Activated T-helper 1 cell treated with anti-CD3 and anti-CD28 coated beads, Interleukin-12 subunit alpha, Interleukin-12 subunit beta, Interleukin-2, Interleukin-4 antibody, amounts not matched to agents 30 ng/mL and 10 ng/mL and 1 ng/mL, durations not matched to agents 14 hours and 24 hours and 36 hours (primary cell): ENCODE measurements around the gene FSTL3. TPM values are rescaled to one million over a fixed set of nuclear protein-coding genes. Genes with fewer than 3 reads are reported as not detected.

Source experiments
- DNase-seq: peaks from one replicate; pipeline ENCODE4 v3.0.0; 2021; ENCODE audit warnings: low spot score
- H3K27ac Mint-ChIP-seq: one replicate; pipeline ENCODE4 v1.8.0; 2021; ENCODE audit warnings: mild to moderate bottlenecking, mixed read lengths
- H3K27me3 Mint-ChIP-seq: one replicate; pipeline ENCODE4 v1.8.0; 2022; ENCODE audit warnings: mild to moderate bottlenecking, moderate library complexity, mixed read lengths; ENCODE audit not compliant: insufficient read depth
- H3K36me3 Mint-ChIP-seq: one replicate; pipeline ENCODE4 v1.8.0; 2021; ENCODE audit warnings: low read depth, mixed read lengths
- H3K4me1 Mint-ChIP-seq: one replicate; pipeline ENCODE4 v1.8.0; 2021; ENCODE audit warnings: low read depth, mixed read lengths
- H3K4me3 Mint-ChIP-seq: one replicate; pipeline ENCODE4 v1.8.0; 2021; ENCODE audit warnings: mild to moderate bottlenecking, moderate library complexity, mixed read lengths
- H3K9me3 Mint-ChIP-seq: one replicate; pipeline ENCODE4 v1.8.0; 2021; ENCODE audit warnings: mixed read lengths
- intact Hi-C: fragments of 100-400 bp; cut with micrococcal nuclease; formaldehyde crosslinking; loops from one replicate; pipeline ENCODE4 v1.15.1; 2024
- total RNA-seq: library from RNA; stranded (reverse); gene quantifications from 2 replicates; pipeline ENCODE4 v1.2.3, GENCODE V29; 2022

The FSTL3 gene
- total RNA-seq, 1 donor from 2014 or later: 5.6 TPM

DNA sequence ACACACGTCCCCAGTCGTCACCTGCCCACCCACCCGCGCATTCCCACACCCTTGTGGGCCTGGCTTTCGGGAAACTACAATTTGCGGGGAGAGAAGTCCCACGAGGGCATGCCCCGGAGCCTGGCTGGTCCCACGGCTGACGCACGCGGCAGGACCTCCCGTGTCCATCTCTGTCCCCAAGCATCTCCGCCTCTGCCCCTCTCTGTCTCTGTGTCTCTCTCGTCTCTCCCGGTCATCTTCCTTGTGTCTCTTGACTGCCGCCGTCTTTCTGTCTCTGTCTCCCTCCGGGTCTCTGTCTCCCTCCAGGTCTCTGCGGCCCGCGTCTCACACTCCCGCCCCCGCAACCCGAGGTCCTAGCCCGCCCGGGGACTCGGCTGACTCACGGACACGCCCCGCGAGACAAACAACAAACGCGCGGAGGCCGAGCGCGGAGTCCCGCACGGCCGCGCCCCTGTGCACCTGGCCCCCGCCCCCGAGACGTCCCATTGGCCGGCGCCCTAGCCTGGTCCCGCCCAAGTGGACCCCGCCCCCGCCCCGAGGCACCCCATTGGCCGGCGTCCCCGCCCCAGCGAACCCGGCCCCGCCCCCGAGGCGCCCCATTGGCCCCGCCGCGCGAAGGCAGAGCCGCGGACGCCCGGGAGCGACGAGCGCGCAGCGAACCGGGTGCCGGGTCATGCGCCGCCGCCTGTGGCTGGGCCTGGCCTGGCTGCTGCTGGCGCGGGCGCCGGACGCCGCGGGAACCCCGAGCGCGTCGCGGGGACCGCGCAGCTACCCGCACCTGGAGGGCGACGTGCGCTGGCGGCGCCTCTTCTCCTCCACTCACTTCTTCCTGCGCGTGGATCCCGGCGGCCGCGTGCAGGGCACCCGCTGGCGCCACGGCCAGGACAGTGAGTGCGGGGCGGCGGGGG is 36.7 kb upstream of the FSTL3 start, which contains the start of gene FGF22:
FGF22 (plus strand) TSS at position 627 of the 908 bp plus-strand sequence; CDS start at position 674, 47 bp downstream.
- Mint-ChIP-seq H3K27me3 (peaks cover 5% of the 10 kb centered on the region), H3K9me3 (no peaks in the 10 kb centered on the region), H3K4me1 (peaks cover 6% of the 10 kb centered on the region), H3K27ac (peak within 1 kb of the TSS; percentile 71), H3K36me3 (no peaks in the 10 kb centered on the region), H3K4me3 (peak within 1 kb of the TSS; percentile 81)
- DNase-seq: peak; percentile 90
- intact Hi-C loops: loop anchor here (1.0 kb wide), 1 partner anchor 22 kb away; no protein-coding TSS in a partner anchor

DNA sequence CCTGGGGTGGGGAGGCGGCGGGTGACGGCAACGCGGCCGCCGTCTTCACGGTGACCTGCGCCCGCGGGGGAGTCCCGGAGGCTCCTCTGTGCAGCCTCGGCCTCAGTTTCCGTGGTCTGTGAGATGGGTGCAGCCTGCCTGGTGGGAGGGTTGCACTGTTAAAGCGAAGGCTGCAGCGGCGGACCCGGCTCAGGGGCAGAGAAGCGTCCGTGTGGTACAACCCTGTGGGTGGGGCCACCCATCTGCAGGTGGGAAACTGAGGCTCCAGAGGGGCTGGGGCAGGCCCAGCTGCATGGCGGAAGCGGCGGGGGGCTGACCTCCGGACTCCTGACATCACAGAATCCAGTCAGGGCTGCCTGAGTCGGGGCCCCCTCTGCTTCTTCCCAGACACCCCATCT is 36.0 kb upstream of the FSTL3 start:
- Mint-ChIP-seq H3K4me1 (peaks cover 6% of the 10 kb centered on the region), H3K9me3 (no peaks in the 10 kb centered on the region), H3K4me3 (no peak overlapping the region), H3K36me3 (no peaks in the 10 kb centered on the region), H3K27me3 (peaks cover 5% of the 10 kb centered on the region), H3K27ac (no peak overlapping the region)
- DNase-seq: no peak
- intact Hi-C loops: no loop called here

DNA sequence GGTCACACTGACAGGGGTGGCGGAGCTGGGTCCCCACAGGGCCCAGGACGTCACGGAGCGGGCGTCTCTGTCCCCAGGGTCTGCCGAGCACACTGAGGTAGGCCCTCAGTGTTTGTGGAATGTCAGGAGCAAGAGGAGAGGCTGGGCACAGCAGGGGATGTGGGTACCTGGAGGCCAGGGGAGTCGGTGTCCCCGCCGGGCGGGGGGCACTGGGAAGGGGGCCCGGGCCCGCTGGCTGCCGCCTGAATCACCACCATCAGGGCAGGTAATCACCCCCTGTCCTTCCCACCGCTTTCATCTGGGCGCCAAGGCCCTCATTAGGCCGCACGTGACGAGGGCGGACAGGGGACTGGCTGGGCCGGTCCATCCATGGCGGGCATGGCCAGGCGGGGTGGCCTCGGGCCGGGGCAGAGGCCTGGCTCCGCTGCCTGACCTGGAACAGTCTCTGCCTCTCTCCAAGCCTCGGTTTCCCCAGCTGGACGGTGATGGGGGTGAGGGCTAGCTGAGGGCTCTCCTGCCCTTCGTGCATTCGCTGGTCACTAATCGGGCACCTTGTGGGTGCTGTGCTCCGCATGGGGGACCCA is 35.5 kb upstream of the FSTL3 start:
- Mint-ChIP-seq H3K27ac (no peak overlapping the region), H3K36me3 (no peaks in the 10 kb centered on the region), H3K4me3 (peak overlapping the region; percentile 19), H3K4me1 (peaks cover 6% of the 10 kb centered on the region), H3K9me3 (no peaks in the 10 kb centered on the region), H3K27me3 (peaks cover 5% of the 10 kb centered on the region)
- DNase-seq: no peak
- intact Hi-C loops: no loop called here

- intact Hi-C loops: no loop called here
- Mint-ChIP-seq H3K27ac (no peak overlapping the region), H3K4me3 (no peak overlapping the region), H3K4me1 (peaks cover 6% of the 10 kb centered on the region), H3K9me3 (no peaks in the 10 kb centered on the region), H3K36me3 (no peaks in the 10 kb centered on the region), H3K27me3 (peaks cover 5% of the 10 kb centered on the region)
- no peak for DNase-seq
Observed at GRCh38 chr19:641702-642101, 34.5 kb upstream of the FSTL3 start.

DNA sequence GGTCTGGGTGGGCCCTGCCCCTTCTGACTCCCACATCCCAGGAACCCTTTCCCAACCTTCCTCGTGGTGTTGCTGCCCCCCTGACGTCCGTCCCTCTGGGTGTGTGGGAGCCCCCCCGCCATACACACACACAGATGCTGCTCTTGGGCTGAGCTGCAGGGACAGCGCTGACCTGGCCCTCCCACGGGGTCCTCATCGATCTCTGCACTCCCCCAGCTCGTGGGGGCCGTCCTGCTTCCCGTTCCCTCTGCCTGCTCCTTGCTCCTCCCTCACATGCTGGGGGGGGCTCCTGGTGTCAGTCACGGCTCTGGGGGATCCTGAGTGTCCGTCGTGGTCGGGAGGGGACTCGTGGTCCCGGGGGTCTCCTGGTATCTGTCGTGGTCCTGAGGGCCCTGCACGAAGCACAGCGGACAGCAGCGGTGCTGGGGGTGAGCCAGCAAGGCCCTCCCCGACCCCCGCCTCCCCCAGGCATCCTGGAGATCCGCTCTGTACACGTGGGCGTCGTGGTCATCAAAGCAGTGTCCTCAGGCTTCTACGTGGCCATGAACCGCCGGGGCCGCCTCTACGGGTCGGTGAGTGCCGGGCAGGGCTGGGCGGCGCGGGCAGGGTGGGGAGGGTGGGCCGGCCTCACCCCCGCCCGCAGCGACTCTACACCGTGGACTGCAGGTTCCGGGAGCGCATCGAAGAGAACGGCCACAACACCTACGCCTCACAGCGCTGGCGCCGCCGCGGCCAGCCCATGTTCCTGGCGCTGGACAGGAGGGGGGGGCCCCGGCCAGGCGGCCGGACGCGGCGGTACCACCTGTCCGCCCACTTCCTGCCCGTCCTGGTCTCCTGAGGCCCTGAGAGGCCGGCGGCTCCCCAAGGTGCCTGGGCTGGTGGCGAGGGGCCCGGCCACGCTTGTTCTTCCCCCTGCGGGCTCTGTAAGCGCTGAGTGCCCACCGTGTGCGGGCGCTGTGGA is 33.1 kb upstream of the FSTL3 start:
- Mint-ChIP-seq H3K36me3 (peaks cover 2% of the 10 kb centered on the region), H3K27ac (no peak overlapping the region), H3K4me3 (no peak overlapping the region), H3K27me3 (peaks cover 5% of the 10 kb centered on the region), H3K4me1 (peaks cover 6% of the 10 kb centered on the region), H3K9me3 (no peaks in the 10 kb centered on the region)
- DNase-seq: no peak
- intact Hi-C loops: no loop called here

DNA sequence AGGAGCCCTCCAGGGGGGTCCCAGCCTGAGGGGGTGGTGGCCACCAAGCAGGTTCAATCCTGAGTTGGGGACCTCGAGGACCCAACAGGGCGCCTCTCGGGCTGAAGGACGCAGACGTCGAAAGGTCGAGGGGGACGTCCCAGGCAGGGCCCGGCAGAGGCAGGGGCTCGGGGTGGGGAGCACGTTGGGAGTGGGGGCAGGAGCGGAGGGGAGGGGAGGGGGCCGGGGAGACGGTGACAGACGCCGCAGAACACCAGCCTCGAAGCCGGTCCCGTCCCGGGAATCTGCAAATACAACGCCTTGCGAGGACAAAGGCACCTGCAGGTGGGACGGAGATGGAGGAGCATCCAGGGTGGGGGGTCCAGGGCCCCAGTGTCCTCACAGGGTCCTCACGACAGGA is 32.5 kb upstream of the FSTL3 start:
- Mint-ChIP-seq H3K36me3 (peaks cover 5% of the 10 kb centered on the region), H3K4me1 (peaks cover 6% of the 10 kb centered on the region), H3K4me3 (no peak overlapping the region), H3K9me3 (no peaks in the 10 kb centered on the region), H3K27me3 (peaks cover 5% of the 10 kb centered on the region), H3K27ac (no peak overlapping the region)
- DNase-seq: no peak
- intact Hi-C loops: no loop called here

- no peaks in the 10 kb centered on the region for H3K9me3 Mint-ChIP-seq
Observed at GRCh38 chr19:644363-644762, 31.8 kb upstream of the FSTL3 start.

DNA sequence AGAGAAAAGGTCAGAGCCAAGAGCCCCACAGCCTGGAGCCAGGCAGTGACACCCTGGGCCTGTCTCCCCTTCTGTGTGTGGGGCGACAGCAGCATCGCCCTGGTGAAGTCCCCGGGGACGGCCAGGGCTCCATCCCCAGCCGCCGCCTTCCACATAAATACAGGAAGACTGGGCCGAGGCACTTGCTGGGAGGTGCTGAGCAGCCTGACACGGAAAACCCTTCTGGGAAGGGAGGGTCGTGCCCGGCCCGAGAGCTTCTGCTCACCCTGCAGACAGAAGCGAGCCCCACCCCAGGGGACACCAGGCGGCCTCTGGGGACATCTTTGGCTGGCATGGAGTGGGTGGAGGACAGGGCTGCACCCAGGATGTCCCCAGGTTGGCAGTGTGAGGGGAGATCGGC is 31.4 kb upstream of the FSTL3 start:
- Mint-ChIP-seq H3K36me3 (peaks cover 5% of the 10 kb centered on the region), H3K9me3 (no peaks in the 10 kb centered on the region), H3K4me3 (no peak overlapping the region), H3K27me3 (no peaks in the 10 kb centered on the region), H3K27ac (no peak overlapping the region), H3K4me1 (no peaks in the 10 kb centered on the region)
- intact Hi-C loops: no loop called here
- DNase-seq: no peak

More at GRCh38 chr19:644363-644762, 31.8 kb upstream of the FSTL3 start:
- H3K27me3 Mint-ChIP-seq: peaks cover 1% of the 10 kb centered on the region
- H3K36me3 Mint-ChIP-seq: peaks cover 5% of the 10 kb centered on the region
- intact Hi-C loops: no loop called here
- H3K4me1 Mint-ChIP-seq: peaks cover 2% of the 10 kb centered on the region
- DNase-seq: no peak
- H3K27ac Mint-ChIP-seq: no peak overlapping the region
- H3K4me3 Mint-ChIP-seq: no peak overlapping the region

GRCh38 chr19:645912-646778 is 30.0 kb upstream of the FSTL3 start:
- no peak for DNase-seq
- Mint-ChIP-seq H3K4me1 (no peaks in the 10 kb centered on the region), H3K36me3 (peaks cover 7% of the 10 kb centered on the region), H3K27me3 (no peaks in the 10 kb centered on the region), H3K4me3 (no peak overlapping the region), H3K27ac (no peak overlapping the region), H3K9me3 (no peaks in the 10 kb centered on the region)
- intact Hi-C loops: no loop called here

DNA sequence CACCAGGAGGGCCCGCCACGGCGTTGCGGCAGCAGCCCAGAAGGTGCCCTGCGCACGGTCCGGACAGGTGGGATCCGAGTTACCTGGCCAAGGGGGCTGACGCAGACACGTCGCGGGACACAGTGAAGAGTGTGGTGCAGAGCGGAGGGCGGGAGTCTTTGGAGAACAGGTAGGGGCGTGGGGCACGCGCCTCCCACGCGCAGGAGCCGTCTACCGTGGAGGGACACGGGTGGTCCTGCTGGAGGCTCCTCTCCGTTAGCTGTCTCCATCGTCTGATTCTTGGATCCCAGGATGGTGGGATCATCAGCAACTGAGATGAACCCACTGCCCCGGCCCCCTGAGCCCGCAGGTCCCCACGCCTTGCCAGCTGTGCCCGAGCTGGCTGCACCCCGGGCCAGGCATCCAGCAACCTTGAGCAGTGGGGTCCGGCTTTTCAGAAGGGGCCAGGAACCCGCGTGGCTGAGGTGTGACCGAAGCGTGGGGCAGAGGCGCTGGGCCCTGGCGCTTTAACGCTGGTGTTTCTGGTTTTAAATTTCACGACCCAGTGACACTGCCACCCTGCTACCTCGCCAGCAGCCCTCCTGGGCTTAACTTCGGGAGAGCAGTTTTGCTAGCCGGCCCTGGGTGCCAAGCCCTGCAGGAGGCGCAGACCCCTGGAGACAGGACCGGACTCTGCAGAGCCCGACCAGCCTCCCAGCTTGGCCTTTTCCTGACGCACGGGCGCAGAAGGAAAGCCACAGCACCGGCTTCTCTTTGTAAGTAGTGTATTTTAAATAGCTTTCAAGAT is 29.2 kb upstream of the FSTL3 start:
- intact Hi-C loops: no loop called here
- Mint-ChIP-seq H3K4me1 (no peaks in the 10 kb centered on the region), H3K4me3 (no peak overlapping the region), H3K36me3 (peaks cover 7% of the 10 kb centered on the region), H3K27me3 (no peaks in the 10 kb centered on the region), H3K27ac (no peak overlapping the region), H3K9me3 (no peaks in the 10 kb centered on the region)
- no peak for DNase-seq

GRCh38 chr19:647566-648284 is 28.5 kb upstream of the FSTL3 start:
- Mint-ChIP-seq H3K36me3 (peaks cover 7% of the 10 kb centered on the region), H3K4me1 (no peaks in the 10 kb centered on the region)

More at GRCh38 chr19:647566-648284, 28.5 kb upstream of the FSTL3 start:
- Mint-ChIP-seq H3K4me3 (no peak overlapping the region), H3K27me3 (no peaks in the 10 kb centered on the region), H3K27ac (no peak overlapping the region), H3K9me3 (no peaks in the 10 kb centered on the region)
- no peak for DNase-seq
- intact Hi-C loops: no loop called here
